ENCODE results near the gene PMEPA1.

PMEPA1 gene

DNA sequence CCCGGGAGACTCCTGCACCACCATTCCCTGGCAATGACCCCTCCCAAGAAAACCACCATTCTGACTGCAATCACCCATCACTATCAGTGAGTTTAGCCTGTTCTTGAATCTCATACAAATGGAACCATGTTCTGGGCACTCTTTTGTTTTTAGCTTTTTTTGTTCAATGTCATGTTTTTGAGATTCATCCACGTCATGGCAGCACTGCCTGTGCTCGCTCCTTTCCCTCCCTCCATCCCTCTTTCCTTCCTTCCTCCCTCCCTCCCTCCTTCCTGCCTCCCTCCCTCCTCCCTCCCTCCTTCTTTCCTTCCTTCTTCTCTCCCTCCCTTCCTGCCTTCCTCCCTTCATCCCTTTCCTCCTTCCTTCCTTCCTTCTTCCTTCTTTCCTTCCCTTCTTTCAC, 44.4 kb upstream of the PMEPA1 start:
- Mint-ChIP-seq H3K27me3 (ENCODE audit: low read depth, poor library complexity) (peaks cover 32% of the 10 kb centered on the region), H3K4me1 (no peaks in the 10 kb centered on the region), H3K9me3 (no peaks in the 10 kb centered on the region), H3K27ac (no peak overlapping the region), H3K4me3 (no peak overlapping the region), H3K36me3 (ENCODE audit: low read depth) (no peaks in the 10 kb centered on the region)
- TF ChIP-seq, protein P1, sequence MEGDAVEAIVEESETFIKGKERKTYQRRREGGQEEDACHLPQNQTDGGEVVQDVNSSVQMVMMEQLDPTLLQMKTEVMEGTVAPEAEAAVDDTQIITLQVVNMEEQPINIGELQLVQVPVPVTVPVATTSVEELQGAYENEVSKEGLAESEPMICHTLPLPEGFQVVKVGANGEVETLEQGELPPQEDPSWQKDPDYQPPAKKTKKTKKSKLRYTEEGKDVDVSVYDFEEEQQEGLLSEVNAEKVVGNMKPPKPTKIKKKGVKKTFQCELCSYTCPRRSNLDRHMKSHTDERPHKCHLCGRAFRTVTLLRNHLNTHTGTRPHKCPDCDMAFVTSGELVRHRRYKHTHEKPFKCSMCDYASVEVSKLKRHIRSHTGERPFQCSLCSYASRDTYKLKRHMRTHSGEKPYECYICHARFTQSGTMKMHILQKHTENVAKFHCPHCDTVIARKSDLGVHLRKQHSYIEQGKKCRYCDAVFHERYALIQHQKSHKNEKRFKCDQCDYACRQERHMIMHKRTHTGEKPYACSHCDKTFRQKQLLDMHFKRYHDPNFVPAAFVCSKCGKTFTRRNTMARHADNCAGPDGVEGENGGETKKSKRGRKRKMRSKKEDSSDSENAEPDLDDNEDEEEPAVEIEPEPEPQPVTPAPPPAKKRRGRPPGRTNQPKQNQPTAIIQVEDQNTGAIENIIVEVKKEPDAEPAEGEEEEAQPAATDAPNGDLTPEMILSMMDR (IDR thresholded peaks at IDR 0.05), result no peak
- DNase-seq, result no peak

DNA sequence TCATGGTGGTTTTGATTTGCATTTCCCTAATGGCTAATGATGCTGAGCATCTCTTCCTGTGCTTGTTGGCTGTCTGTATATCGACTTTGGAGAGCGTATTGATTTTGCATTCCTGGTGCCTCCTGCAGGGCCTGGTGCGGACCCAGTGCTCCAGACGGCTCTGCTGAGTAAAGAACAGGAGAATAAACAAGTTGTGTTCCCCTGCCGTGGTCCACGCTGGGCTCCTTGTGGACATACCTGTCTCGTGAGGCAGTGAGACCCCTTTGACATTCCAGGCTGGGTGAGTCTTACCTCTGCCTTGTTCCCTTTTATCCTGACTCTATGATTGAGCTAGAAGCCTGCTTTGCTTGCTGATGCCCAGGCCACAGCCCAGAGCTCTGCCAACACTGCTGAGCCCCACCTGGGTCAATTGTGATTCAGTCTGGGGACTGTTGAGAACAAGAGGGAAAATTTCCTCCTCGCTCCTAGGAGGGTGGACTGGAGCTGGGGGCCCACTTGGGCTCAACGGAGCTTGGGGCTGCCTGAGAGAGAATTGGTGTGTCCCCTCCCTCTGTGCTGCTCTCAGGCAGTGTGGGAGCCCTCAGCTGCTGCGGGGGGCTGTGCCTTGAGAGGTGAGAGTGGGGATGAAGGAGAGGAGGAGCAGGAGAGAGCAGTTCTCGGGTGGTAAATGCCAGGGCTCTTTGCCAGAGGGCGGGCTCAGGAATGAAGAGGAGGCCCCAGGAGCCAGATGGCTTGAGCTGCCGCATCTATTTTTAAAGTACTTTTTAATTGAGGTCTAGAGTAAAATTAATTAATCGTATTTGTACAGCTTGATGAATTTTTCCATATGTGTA, 43.7 kb upstream of the PMEPA1 start:
- Mint-ChIP-seq H3K4me3 (no peak overlapping the region), H3K27ac (no peak overlapping the region), H3K9me3 (no peaks in the 10 kb centered on the region), H3K27me3 (ENCODE audit: low read depth, poor library complexity) (peaks cover 30% of the 10 kb centered on the region), H3K36me3 (ENCODE audit: low read depth) (no peaks in the 10 kb centered on the region), H3K4me1 (peaks cover 6% of the 10 kb centered on the region)
- no peak for DNase-seq
- TF ChIP-seq, protein P1 (IDR thresholded peaks at IDR 0.05), result no peak

DNA sequence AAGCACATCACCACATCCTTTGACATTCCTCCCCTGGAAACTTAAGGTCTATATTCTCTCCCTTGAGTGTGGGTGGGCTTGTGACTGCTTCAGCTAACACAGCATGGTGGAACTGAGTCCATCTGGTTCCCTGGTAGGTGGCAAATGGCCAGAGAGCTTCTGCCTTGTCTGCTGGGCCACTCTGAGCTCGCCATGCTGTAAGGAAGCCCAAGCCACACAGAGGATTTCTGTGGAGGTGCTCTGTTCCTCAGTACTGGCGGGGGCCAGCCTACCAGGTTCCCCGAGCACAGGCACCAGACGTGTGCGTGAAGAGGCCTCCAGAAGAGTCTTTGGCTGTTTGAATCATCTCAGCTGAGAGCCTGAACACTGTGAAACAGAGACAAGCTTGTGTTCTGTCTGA, 41.6 kb upstream of the PMEPA1 start:
- Mint-ChIP-seq H3K27ac (no peak overlapping the region), H3K36me3 (ENCODE audit: low read depth) (no peaks in the 10 kb centered on the region), H3K27me3 (ENCODE audit: low read depth, poor library complexity) (peaks cover 20% of the 10 kb centered on the region), H3K4me1 (peaks cover 25% of the 10 kb centered on the region), H3K9me3 (no peaks in the 10 kb centered on the region), H3K4me3 (no peak overlapping the region)
- TF ChIP-seq, protein P1 (IDR thresholded peaks at IDR 0.05), result no peak
- no peak for DNase-seq

DNA sequence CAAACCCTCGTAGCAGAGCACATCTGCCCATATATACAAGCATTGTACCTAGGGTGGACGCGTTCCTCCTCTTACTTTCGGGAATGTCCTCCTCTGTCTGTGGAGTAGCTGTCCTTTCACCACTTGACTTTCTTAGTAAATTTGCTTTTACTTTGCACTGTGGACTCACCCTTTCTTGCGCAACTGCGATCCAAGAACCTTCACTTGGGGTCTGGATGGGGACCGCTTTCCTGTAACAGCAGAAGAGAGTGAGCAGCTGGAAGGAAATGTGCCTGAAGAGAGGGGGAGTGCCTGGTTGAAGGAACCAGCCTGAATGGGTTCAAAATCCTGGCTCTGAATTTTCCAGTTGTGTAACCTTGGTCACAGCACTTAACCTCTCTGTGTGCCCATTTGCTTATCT, 40.1 kb upstream of the PMEPA1 start:
- Mint-ChIP-seq H3K9me3 (no peaks in the 10 kb centered on the region), H3K4me1 (peaks cover 27% of the 10 kb centered on the region), H3K27ac (no peak overlapping the region), H3K36me3 (ENCODE audit: low read depth) (no peaks in the 10 kb centered on the region), H3K4me3 (no peak overlapping the region), H3K27me3 (ENCODE audit: low read depth, poor library complexity) (peaks cover 6% of the 10 kb centered on the region)
- no peak for DNase-seq
- TF ChIP-seq, protein P1 (IDR thresholded peaks at IDR 0.05), result no peak

DNA sequence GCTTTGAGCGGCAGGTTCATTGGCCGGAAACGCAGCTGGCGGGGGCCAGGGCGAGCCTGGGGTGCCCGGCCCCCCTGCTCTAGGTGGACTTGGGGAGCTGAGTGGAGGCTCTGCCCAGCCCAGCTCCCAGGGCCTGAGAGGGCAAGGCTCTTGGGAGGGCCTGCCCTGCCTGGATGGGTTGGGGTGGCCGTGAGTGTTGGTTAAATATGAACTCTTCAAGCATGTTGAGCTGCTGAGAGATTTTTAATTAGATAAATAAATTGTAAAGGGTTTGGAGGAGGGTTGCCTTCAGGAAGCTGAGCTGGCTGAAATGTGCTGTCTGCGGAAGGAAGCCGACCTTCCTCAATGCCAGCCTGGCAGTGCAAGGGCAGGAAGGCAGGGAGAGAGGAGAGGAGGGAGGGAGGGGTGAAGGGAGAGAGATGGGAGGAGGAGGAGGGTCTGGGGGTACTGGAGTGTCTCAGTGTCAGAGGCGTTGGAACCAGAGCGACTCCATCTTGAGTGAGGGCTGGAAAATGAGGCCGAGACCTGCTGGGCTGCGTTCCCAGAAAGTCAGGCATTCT, 39.4 kb upstream of the PMEPA1 start:
- Mint-ChIP-seq H3K9me3 (no peaks in the 10 kb centered on the region), H3K4me1 (peaks cover 27% of the 10 kb centered on the region), H3K4me3 (no peak overlapping the region), H3K36me3 (ENCODE audit: low read depth) (no peaks in the 10 kb centered on the region), H3K27ac (no peak overlapping the region), H3K27me3 (ENCODE audit: low read depth, poor library complexity) (peaks cover 6% of the 10 kb centered on the region)
- DNase-seq, result no peak
- TF ChIP-seq, protein P1 (IDR thresholded peaks at IDR 0.05), result no peak
